ENCODE results near the gene HSF2BP.

DNA sequence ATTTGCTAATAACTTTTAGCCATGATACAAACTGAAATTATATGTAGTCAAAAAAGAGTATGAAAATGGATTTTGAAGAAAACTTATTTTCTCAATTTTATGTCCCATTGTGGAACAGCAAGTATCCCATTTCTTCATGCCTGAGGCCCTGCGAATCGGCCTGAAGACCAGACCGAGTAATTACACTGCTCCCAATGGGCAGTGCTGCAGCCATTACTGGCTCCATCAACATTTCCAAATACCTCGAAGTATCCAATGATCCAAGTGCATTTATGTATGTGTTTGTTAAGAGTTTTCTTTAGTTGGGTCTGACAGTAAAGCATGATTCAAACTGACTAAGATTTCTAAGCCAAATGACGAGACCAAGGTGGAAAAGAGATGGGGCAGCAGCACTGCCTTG lies 44.4 kb downstream of the HSF2BP start:
- TF ChIP-seq, protein P1, sequence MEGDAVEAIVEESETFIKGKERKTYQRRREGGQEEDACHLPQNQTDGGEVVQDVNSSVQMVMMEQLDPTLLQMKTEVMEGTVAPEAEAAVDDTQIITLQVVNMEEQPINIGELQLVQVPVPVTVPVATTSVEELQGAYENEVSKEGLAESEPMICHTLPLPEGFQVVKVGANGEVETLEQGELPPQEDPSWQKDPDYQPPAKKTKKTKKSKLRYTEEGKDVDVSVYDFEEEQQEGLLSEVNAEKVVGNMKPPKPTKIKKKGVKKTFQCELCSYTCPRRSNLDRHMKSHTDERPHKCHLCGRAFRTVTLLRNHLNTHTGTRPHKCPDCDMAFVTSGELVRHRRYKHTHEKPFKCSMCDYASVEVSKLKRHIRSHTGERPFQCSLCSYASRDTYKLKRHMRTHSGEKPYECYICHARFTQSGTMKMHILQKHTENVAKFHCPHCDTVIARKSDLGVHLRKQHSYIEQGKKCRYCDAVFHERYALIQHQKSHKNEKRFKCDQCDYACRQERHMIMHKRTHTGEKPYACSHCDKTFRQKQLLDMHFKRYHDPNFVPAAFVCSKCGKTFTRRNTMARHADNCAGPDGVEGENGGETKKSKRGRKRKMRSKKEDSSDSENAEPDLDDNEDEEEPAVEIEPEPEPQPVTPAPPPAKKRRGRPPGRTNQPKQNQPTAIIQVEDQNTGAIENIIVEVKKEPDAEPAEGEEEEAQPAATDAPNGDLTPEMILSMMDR (IDR thresholded peaks at IDR 0.05): no peak
- TF ChIP-seq POLR2AphosphoS5 (IDR thresholded peaks at IDR 0.05): no peak
- TF ChIP-seq POLR2A (IDR thresholded peaks at IDR 0.05): no peak

All from breast epithelium (tissue), 3 donors.